Neural cell (in vitro differentiated cells): Measurements from ENCODE around the gene ERMAP. TPM values are rescaled to one million over a fixed set of nuclear protein-coding genes. Genes with fewer than 3 reads are reported as not detected.

Source experiments
- H2AFZ ChIP-seq: fragments of 200-600, 300-800 bp; sonication (generic), shearing (Covaris generic); 2 replicates; pipeline ENCODE4 v1.6.0; 2014; ENCODE audit warnings: low read depth, mild to moderate bottlenecking, antibody characterized with exemption, low read length, moderate library complexity
- H3F3A ChIP-seq: fragments of 200-600 bp; shearing (Covaris generic); 2 replicates; pipeline ENCODE4 v1.6.1; 2016; ENCODE audit warnings: mild to moderate bottlenecking, moderate library complexity, mixed read lengths, antibody characterized with exemption, low read length; ENCODE audit not compliant: insufficient read depth, poor library complexity, severe bottlenecking
- H3K27ac ChIP-seq: fragments of 200-600, 300-800 bp; sonication (generic), shearing (Covaris generic); 2 replicates; pipeline ENCODE4 v1.5.1; 2014; ENCODE audit warnings: mild to moderate bottlenecking, low read length, moderate library complexity
- H3K27me3 ChIP-seq: fragments of 300-800, 200-600 bp; sonication (generic), shearing (Covaris generic); 2 replicates; pipeline ENCODE4 v1.6.0; 2014; ENCODE audit warnings: mild to moderate bottlenecking, low read depth, low read length, moderate library complexity; ENCODE audit not compliant: insufficient read depth
- H3K36me3 ChIP-seq: fragments of 300-800, 200-600 bp; sonication (generic), shearing (Covaris generic); 2 replicates; pipeline ENCODE4 v1.5.1; 2014; ENCODE audit warnings: mild to moderate bottlenecking, antibody characterized with exemption, low read length, moderate library complexity; ENCODE audit not compliant: insufficient read depth
- H3K4me2 ChIP-seq: fragments of 300-800, 200-600 bp; sonication (generic), shearing (Covaris generic); 2 replicates; pipeline ENCODE4 v1.6.0; 2014; ENCODE audit warnings: mild to moderate bottlenecking, low read length
- H3K4me3 ChIP-seq: fragments of 300-800, 200-600 bp; sonication (generic), shearing (Covaris generic); 2 replicates; pipeline ENCODE4 v1.5.1; 2014; ENCODE audit warnings: mild to moderate bottlenecking, low read length, moderate library complexity
- H3K79me2 ChIP-seq: fragments of 200-600 bp; shearing (Covaris generic); replicated peaks from 2 replicates; pipeline ENCODE4 v1.6.0; 2014; ENCODE audit warnings: mild to moderate bottlenecking, low read length, moderate library complexity; ENCODE audit not compliant: insufficient read depth
- H3K9ac ChIP-seq: fragments of 300-800, 200-600 bp; sonication (generic), shearing (Covaris generic); 2 replicates; pipeline ENCODE4 v1.6.1; 2016; ENCODE audit warnings: mild to moderate bottlenecking, low read length, mixed read lengths
- H3K9me2 ChIP-seq: fragments of 200-600 bp; shearing (Covaris generic); 2 replicates; pipeline ENCODE4 v1.6.1; 2016; ENCODE audit warnings: mild to moderate bottlenecking, low read length, mixed read lengths; ENCODE audit not compliant: insufficient read depth
- H3K9me3 ChIP-seq: fragments of 200-600, 300-800 bp; sonication (generic), shearing (Covaris generic); 2 replicates; pipeline ENCODE4 v1.6.1; 2016; ENCODE audit warnings: mild to moderate bottlenecking, mixed run types, low read length, moderate library complexity, mixed read lengths
- H4K20me1 ChIP-seq: fragments of 200-600 bp; shearing (Covaris generic); 2 replicates; pipeline ENCODE4 v1.6.1; 2016; ENCODE audit warnings: mild to moderate bottlenecking, mixed run types; ENCODE audit not compliant: insufficient read depth
- CTCF ChIP-seq: fragments of 450-650 bp; IDR thresholded peaks from 2 replicates; pipeline ENCODE4 v1.5.1; 2014; ENCODE audit warnings: antibody characterized with exemption, mild to moderate bottlenecking, moderate library complexity; ENCODE audit not compliant: poor library complexity, severe bottlenecking
- EP300 ChIP-seq: fragments of 450-650 bp; conservative IDR thresholded peaks from 2 replicates; pipeline ENCODE4 v1.6.1; 2014; ENCODE audit warnings: antibody characterized with exemption, mild to moderate bottlenecking, moderate library complexity; ENCODE audit not compliant: poor library complexity, severe bottlenecking
- EZH2 ChIP-seq: fragments of 200-600, 300-800 bp; shearing (Covaris generic), sonication (generic); IDR thresholded peaks from 2 replicates; pipeline ENCODE4 v1.6.1; 2014; ENCODE audit warnings: antibody characterized with exemption, low read length, borderline replicate concordance, mild to moderate bottlenecking; ENCODE audit not compliant: insufficient read depth, poor library complexity, severe bottlenecking
- MXI1 ChIP-seq: fragments of 450-650 bp; conservative IDR thresholded peaks from 2 replicates; pipeline ENCODE4 v1.6.1; 2014; ENCODE audit warnings: antibody characterized with exemption, mild to moderate bottlenecking; ENCODE audit not compliant: poor library complexity, severe bottlenecking
- POLR2AphosphoS5 ChIP-seq: IDR thresholded peaks from 2 replicates; pipeline ENCODE4 v1.6.1; 2012
- RAD21 ChIP-seq: fragments of 450-650 bp; conservative IDR thresholded peaks from 2 replicates; pipeline ENCODE4 v1.6.1; 2014; ENCODE audit warnings: antibody characterized with exemption, mild to moderate bottlenecking, moderate library complexity
- SMC3 ChIP-seq: fragments of 450-650 bp; conservative IDR thresholded peaks from 2 replicates; pipeline ENCODE4 v1.6.1; 2014; ENCODE audit warnings: antibody characterized with exemption, mild to moderate bottlenecking, moderate library complexity; ENCODE audit not compliant: poor library complexity
- TAF1 ChIP-seq: IDR thresholded peaks from 2 replicates; pipeline ENCODE4 v1.6.1; 2012; ENCODE audit warnings: low read depth
- polyA plus RNA-seq: library from polyadenylated mRNA; depleted of rRNA; stranded (reverse); fragments of >200 nt; gene quantifications from 2 replicates; pipeline ENCODE4 v1.2.3, GENCODE V29; 2014
- TF ChIP-seq, protein P1 (sequence below): IDR thresholded peaks from 2 replicates; pipeline ENCODE4 v1.6.1; 2012; ENCODE audit warnings: borderline replicate concordance

Gene ERMAP
- polyA plus RNA-seq, 1 donor from 2014 or later: 10.6 TPM

- Histone ChIP-seq H3K36me3 (peaks cover 5% of the 10 kb centered on the region), H3K27me3 (no peaks in the 10 kb centered on the region), H4K20me1 (no peaks in the 10 kb centered on the region), H3K4me2 (no peak overlapping the region), H2AFZ (no peak overlapping the region), H3K4me3 (no peak overlapping the region), H3K9ac (no peak overlapping the region), H3K79me2 (peaks cover 16% of the 10 kb centered on the region), H3K27ac (no peak overlapping the region), H3F3A (no peaks in the 10 kb centered on the region), H3K9me3 (no peaks in the 10 kb centered on the region), H3K9me2 (no peaks in the 10 kb centered on the region)
- no peak for TF ChIP-seq SMC3
- TF ChIP-seq MXI1: no peak
- no peak for TF ChIP-seq CTCF
- no peak for TF ChIP-seq POLR2AphosphoS5
- no peak for TF ChIP-seq EZH2
- no peak for TF ChIP-seq TAF1
- TF ChIP-seq, protein P1, sequence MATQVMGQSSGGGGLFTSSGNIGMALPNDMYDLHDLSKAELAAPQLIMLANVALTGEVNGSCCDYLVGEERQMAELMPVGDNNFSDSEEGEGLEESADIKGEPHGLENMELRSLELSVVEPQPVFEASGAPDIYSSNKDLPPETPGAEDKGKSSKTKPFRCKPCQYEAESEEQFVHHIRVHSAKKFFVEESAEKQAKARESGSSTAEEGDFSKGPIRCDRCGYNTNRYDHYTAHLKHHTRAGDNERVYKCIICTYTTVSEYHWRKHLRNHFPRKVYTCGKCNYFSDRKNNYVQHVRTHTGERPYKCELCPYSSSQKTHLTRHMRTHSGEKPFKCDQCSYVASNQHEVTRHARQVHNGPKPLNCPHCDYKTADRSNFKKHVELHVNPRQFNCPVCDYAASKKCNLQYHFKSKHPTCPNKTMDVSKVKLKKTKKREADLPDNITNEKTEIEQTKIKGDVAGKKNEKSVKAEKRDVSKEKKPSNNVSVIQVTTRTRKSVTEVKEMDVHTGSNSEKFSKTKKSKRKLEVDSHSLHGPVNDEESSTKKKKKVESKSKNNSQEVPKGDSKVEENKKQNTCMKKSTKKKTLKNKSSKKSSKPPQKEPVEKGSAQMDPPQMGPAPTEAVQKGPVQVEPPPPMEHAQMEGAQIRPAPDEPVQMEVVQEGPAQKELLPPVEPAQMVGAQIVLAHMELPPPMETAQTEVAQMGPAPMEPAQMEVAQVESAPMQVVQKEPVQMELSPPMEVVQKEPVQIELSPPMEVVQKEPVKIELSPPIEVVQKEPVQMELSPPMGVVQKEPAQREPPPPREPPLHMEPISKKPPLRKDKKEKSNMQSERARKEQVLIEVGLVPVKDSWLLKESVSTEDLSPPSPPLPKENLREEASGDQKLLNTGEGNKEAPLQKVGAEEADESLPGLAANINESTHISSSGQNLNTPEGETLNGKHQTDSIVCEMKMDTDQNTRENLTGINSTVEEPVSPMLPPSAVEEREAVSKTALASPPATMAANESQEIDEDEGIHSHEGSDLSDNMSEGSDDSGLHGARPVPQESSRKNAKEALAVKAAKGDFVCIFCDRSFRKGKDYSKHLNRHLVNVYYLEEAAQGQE: no peak
- TF ChIP-seq RAD21: no peak
- TF ChIP-seq EP300: no peak
These were observed 34.5 kb downstream of the ERMAP start for GRCh38 chr1:42851420-42851819.

GRCh38 chr1:42851960-42852607 lies 35.2 kb downstream of the ERMAP start:
- Histone ChIP-seq H3F3A (no peaks in the 10 kb centered on the region), H3K9ac (no peak overlapping the region), H3K9me3 (no peaks in the 10 kb centered on the region), H4K20me1 (no peaks in the 10 kb centered on the region), H3K36me3 (peaks cover 5% of the 10 kb centered on the region), H2AFZ (no peak overlapping the region), H3K27ac (no peak overlapping the region), H3K4me2 (no peak overlapping the region), H3K27me3 (no peaks in the 10 kb centered on the region), H3K9me2 (no peaks in the 10 kb centered on the region), H3K79me2 (peaks cover 11% of the 10 kb centered on the region), H3K4me3 (no peak overlapping the region)
- TF ChIP-seq RAD21: no peak
- no peak for TF ChIP-seq TAF1
- TF ChIP-seq EP300: no peak
- TF ChIP-seq CTCF: no peak
- no peak for TF ChIP-seq MXI1
- no peak for TF ChIP-seq POLR2AphosphoS5
- TF ChIP-seq EZH2: no peak
- TF ChIP-seq, protein P1: no peak
- no peak for TF ChIP-seq SMC3
